Frontal cortex (tissue), 4 donors: Measurements from ENCODE around the gene HIF3A. TPM values are rescaled to one million over a fixed set of nuclear protein-coding genes. Genes with fewer than 3 reads are reported as not detected.
"Not testable (repeated sequence)": the region's sequence is repeated elsewhere in the genome, so short reads cannot be mapped to it uniquely, and the experiment has no call there.

Source experiments
- DNase-seq, 2 donors: peaks; one replicate each; pipeline ENCODE4 v3.0.0; 2012; ENCODE audit warnings: low spot score in 2 of 2
- FAIRE-seq: peaks from 2 replicates; lab custom pipeline; 2012; peaks lifted over from hg19 to GRCh38; lab: Jason Lieb, UNC
- total RNA-seq: library from RNA; depleted of rRNA; stranded (reverse); fragments of >200 nt; gene quantifications from one replicate; pipeline ENCODE4 v1.2.3, GENCODE V29; 2014
- donor health status: control.
- donor health status: control.
- donor health status: control.

Gene HIF3A
- total RNA-seq, 1 donor from 2014 or later: 3.3 TPM

GRCh38 chr19:46289724-46290619 is 6.9 kb upstream of the HIF3A start:
- FAIRE-seq: no peak
- no peak for DNase-seq

GRCh38 chr19:46291829-46292228 is 5.0 kb upstream of the HIF3A start:
- no peak for DNase-seq
- FAIRE-seq: no peak

DNA sequence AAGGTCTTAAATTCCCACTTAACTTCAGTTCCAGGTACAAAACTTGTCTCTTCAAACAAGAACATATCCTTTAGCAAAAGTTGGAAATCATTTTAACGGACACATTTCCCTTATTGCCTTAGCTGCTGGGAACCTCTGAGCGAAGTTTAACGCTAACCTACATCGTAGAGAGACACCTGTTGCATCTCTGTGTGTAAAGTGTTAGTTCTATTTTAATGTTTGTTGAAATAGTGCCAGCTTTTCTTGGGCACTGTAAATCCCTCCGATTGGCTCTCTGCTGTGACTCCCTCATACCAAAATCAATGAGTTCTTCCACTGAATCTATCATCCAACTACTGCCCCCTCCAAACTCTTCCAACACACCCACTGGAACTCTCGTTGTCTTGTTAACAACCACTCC is 2.3 kb upstream of the HIF3A start:
- DNase-seq (no peak), FAIRE-seq (no peak)

DNA sequence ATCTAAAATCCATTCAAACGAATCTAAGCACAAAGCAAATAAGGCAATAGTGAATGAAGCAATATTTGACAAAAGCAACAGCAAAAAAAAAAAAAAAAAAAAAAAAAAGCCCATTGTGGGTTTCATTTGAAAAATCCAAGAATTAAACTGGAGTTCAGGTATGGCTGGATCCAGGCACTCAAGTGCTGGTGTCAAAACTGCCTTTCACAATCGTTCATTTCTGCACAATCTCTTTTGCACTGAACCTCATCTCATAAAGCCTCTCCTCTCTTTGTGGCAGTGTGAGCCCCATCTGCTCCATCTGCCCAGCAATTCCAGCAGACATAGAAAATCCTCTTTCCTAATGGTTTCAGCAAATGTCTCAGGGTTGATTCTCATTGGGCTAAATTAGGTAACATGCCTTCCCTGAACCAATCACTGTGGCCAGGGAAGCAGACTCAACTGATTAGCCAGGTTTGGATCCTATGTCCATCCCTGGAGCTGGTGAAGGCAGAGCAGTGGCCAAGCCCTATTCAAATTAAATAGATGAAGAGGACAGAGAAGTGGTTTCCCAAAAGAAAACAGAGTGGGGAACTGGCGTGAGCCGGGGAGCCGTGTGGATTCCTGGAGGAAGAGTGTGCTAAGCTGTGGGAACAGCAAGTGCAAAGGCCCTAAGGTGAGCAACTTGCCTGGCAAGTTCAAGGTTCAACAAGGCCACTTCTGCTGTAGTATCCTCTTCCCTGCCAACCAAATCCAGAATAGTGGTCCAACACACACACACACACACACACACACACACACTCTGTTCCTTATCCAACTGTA is 1.2 kb upstream of the HIF3A start:
- no peak for DNase-seq
- FAIRE-seq: no peak

- no peak for FAIRE-seq
Observed at GRCh38 chr19:46296202-46296480, 701 bp upstream of the HIF3A start.

GRCh38 chr19:46297700-46298478 is 1.0 kb downstream of the HIF3A start:
- peak; percentile 58 to 65 for DNase-seq
- no peak for FAIRE-seq

More at GRCh38 chr19:46296202-46296480, 701 bp upstream of the HIF3A start:
- no peak for DNase-seq

GRCh38 chr19:46298479-46299003 is 1.7 kb downstream of the HIF3A start:
- FAIRE-seq (no peak), DNase-seq (no peak)

GRCh38 chr19:46299004-46299509 is 2.2 kb downstream of the HIF3A start:
- peak; percentile 92 to 93 for DNase-seq
- peak; percentile 26 for FAIRE-seq

DNA sequence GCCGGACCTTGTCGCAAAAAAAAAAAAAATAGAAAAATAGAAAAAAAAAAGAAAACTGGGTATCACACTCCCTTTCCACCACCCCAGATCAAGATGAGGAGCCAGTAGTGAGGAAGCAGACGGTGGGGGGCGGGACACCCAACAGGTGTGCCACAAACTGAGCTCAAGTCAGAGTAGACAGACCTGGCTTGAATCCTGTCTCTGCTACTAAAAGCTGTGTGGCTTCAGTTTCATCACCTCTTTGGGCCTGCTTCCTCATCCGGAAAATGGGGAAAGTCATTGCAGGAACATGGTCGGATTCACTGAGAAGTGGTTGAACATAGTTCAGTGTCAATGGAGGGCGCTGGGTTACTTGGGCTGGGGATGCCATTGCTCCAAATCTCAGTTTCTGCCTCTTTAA is 2.9 kb downstream of the HIF3A start:
- no peak for DNase-seq
- no peak for FAIRE-seq

GRCh38 chr19:46303322-46303690 is 6.5 kb downstream of the HIF3A start:
- no peak for DNase-seq
- no peak for FAIRE-seq

DNA sequence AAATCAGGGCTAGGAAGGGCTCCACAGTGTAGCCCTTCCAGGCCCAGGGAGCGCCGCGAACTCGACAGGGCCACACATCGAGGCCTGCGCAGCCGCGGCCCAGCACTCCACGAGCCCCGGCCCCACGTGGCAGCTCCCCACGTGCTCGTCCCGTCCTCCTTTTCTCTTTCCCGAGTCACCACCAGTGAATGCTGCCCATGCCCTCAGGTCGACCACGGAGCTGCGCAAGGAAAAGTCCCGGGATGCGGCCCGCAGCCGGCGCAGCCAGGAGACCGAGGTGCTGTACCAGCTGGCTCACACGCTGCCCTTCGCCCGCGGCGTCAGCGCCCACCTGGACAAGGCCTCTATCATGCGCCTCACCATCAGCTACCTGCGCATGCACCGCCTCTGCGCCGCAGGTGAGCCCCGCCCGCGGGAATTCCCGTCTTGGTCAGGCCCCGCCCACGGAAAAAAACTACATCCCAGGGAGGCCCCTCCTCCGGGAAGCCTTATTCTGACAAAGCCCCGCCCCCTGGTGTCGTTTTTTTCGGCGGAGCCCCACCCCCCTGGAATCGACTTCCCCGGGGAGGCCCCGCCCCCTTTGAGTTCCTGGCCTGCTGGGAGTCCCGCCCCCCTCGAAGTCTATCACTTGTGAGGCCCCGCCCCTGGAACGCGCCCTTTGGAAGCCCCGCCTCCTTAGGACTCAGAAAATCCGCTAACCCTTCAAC is 7.0 kb downstream of the HIF3A start:
- DNase-seq: peak in 1 of 2 donors; percentile 55
- no peak for FAIRE-seq

GRCh38 chr19:46306501-46306900 is 9.7 kb downstream of the HIF3A start:
- no peak for FAIRE-seq
- DNase-seq: no peak

DNA sequence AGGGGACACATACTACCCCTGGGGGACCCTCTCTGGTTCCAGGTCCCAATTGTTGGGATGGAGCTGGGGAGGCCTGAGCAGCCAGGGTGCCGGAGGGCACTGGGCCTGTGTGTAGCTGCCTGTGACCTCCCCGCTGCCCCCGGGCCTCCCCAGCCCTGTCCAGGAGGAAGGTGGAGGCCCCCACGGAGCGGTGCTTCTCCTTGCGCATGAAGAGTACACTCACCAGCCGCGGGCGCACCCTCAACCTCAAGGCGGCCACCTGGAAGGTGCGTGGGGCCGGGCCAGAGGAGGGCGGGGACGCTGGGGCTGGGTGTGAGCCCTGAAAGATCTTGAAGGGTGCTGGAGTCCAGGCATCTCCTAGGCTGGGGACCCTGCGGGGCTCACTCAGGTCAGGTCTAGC is 11.7 kb downstream of the HIF3A start:
- FAIRE-seq: no peak
- no peak for DNase-seq

GRCh38 chr19:46309056-46309455 is 12.2 kb downstream of the HIF3A start:
- DNase-seq: no peak
- FAIRE-seq: no peak

DNA sequence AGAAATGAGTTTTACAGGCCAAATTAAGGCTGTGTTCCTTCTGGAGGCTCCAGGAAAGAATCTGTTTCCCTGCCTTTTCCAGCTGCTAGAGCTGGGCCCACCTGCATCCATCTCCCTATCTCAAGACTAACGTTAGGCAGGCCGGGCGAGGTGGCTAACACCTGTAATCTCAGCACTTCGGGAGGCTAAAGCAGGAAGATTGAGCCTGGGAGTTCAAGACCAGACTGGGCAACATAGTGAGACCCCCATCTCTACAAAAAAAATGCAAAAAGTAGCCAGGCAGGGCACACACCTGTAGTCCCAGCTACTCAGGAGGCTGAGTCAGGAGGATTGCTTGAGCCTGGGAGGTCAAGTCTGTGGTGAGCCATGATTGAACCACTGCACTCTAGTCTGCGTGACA is 14.6 kb downstream of the HIF3A start:
- DNase-seq: no peak
- FAIRE-seq: no peak

DNA sequence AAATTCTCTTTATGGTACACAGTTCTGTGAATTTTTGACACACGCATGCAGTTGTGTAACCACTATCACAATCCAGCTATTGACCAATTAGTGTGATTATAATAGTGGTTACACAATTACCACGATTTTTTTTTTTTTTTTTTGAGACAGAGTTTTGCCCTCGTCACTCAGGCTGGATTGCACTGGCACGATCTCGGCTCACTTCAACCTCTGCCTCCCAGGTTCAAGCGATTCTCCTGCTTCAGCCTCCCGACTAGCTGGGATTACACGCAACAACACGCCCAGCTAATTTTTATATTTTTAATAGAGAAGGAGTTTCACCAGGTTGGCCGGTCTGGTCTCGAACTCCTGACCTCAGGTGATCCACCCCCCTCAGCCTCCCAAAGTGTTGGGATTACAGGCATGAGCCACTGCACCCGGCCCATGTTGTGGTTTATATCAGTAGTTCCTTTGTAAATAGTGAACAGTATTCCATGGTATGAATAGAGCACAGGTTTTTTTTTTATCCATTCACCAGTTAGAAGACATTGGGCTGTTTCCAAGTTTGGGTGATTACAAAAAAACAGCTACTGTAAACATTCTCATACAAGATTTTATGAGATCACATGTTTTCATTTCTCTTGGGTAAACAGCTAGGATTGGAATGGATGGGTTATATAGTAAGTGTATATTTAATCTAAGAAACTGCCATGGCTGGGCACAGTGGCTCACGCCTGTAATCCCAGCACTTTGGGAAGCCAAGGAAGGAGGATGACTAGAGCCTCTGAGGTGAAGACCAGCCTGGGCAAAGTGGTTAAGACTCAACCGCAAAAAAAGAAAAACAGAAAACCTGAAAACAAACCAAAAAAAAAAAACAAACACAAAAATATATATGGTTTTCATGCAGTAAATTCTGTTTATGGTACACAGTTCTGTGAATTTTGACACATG is 17.0 kb downstream of the HIF3A start:
- not testable (repeated sequence) for FAIRE-seq

DNA sequence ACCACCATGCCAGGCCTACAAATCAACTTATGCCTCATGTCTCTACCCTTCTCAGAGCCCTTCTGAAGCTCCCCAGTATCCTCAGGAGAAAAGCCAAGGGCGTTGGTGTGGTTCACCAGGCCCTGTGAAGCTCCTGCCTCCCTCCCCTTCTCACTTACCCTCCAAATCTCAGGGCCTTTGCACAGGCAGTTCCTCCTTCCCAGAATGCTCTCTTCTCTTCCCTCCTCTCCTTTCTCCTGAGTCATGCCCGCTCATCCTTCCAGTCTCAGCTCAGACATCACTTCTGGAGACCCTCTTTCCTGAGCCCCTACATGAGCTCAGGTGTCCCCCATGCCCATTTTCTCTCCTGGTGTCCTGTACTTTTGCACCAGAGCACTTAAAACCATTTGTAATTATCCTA is 20.5 kb downstream of the HIF3A start:
- FAIRE-seq (no peak), DNase-seq (no peak)

More for the DNA sequence above, 17.0 kb downstream of the HIF3A start:
- DNase-seq: not testable (repeated sequence)

DNA sequence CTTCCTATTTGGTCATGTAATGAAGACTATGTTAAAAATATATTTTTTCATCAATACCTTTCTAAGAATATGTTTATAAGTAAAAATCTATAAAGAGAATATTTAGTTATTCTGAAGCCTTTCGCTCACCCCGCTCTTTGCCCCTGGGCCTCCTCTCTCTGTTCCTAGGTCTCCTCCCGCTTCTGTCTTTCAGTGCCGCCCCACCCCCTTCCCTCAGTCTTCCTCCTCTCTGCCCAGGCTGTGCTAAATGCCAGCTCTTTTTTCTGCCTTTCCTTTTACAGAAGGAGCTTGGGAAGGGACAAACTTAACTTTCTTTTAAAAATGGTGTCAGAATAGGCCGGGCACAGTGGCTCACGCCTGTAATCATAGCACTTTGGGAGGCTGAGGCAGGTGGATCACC is 22.8 kb downstream of the HIF3A start:
- no peak for DNase-seq
- no peak for FAIRE-seq
